Measurements from ENCODE around the gene SPATA20. TPM values are rescaled to one million over a fixed set of nuclear protein-coding genes. Genes with fewer than 3 reads are reported as not detected.

Gene SPATA20
- polyA plus RNA-seq, 2 of the 4 experiments (the other 2 are of a cell fraction) = 34.4 to 110 TPM

GRCh38 chr17:50590946-50591737, 44.2 kb downstream of the SPATA20 start:
- H3K9me3 ChIP-seq = no peaks in the 10 kb centered on the region
- WGBS (ENCODE audit: missing lambda C conversion rate) = 94% methylated on average over 22 of the region's 24 CpGs
- H3K4me1 ChIP-seq = no peaks in the 10 kb centered on the region
- CTCF ChIA-PET = interaction anchor here (1.1 to 1.7 kb wide), 6 partner anchors 8 to 118 kb away, joined by 3 to 7 read pairs (median 4); no protein-coding TSS in a partner anchor
- H3K27ac ChIP-seq = no peak overlapping the region
- no peak for ATAC-seq
- TF ChIP-seq RAD21 (conservative IDR thresholded peaks at IDR 0.05 in 1 of 2, IDR thresholded peaks at IDR 0.05 in 1 of 2) = no peak
- no peak overlapping the region for H3K4me2 ChIP-seq
- FAIRE-seq = no peak
- no peak overlapping the region for H3K4me3 ChIP-seq
- no peak for DNase-seq (ENCODE audit: low read depth in 1 of 2, low spot score in 1 of 2)
- POLR2A ChIA-PET = no interaction called here

DNA sequence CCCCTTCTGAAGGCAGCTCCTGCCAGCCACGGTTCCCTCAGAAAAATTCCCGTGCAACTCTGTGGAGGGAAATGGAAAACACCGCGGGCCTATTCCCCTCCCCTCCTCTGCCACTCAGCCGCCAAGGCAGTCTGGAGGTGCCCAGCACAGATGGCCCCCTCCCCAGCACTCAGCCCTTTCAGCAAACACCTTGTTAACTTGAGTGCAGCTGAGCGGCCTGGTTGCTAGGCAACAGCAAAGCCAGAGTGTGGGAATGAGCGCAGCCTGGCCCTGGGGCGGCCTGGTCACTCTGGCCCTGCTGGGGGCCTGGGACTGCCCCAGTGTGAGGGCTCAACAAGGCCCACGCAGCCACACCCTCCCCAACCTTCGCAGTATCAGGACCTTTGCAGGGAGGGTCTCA, 46.3 kb downstream of the SPATA20 start:
- FAIRE-seq (no peak), DNase-seq (ENCODE audit: low read depth in 1 of 2, low spot score in 1 of 2) (no peak), ATAC-seq (no peak; a peak in 1 of 6 replicates)
- ChIA-PET POLR2A (no interaction called here), CTCF (interaction anchor here (0.6 to 2.2 kb wide), 4 partner anchors 33 to 128 kb away, joined by 3 to 10 read pairs (median 4); no protein-coding TSS in a partner anchor)
- Histone ChIP-seq H3K4me3 (no peak overlapping the region), H3K9me3 (no peaks in the 10 kb centered on the region), H3K4me2 (no peak overlapping the region), H3K4me1 (no peaks in the 10 kb centered on the region), H3K27ac (no peak overlapping the region)
- no peak for TF ChIP-seq NFE2L2 (conservative IDR thresholded peaks at IDR 0.05; ENCODE audit: low read length)
- no peak for TF ChIP-seq CBX2 (IDR thresholded peaks at IDR 0.05; ENCODE audit: borderline replicate concordance, low read depth)
- no peak for TF ChIP-seq EHF (CRISPR knock-in tag; IDR thresholded peaks at IDR 0.05)
- no peak for TF ChIP-seq POLR2AphosphoS2 (conservative IDR thresholded peaks at IDR 0.05; ENCODE audit: low read length)
- no peak for TF ChIP-seq TFCP2L1 (CRISPR knock-in tag; IDR thresholded peaks at IDR 0.05)
- TF ChIP-seq ZNF302 (CRISPR knock-in tag; IDR thresholded peaks at IDR 0.05) = no peak
- no peak for TF ChIP-seq CTCF (IDR thresholded peaks at IDR 0.05)
- no peak for TF ChIP-seq EP300 (IDR thresholded peaks at IDR 0.05)
- TF ChIP-seq NR3C1 (IDR thresholded peaks at IDR 0.05) = no peak
- TF ChIP-seq BHLHE40 (IDR thresholded peaks at IDR 0.05; ENCODE audit: low read depth, low read length) = no peak
- TF ChIP-seq SREBF2 (IDR thresholded peaks at IDR 0.05) = no peak
- no peak for TF ChIP-seq KDM1A (IDR thresholded peaks at IDR 0.05; ENCODE audit: low read depth)
- TF ChIP-seq SMC3 (IDR thresholded peaks at IDR 0.05) = no peak
- no peak for TF ChIP-seq RAD21 (conservative IDR thresholded peaks at IDR 0.05 in 1 of 2, IDR thresholded peaks at IDR 0.05 in 1 of 2)
- TF ChIP-seq, protein P1, sequence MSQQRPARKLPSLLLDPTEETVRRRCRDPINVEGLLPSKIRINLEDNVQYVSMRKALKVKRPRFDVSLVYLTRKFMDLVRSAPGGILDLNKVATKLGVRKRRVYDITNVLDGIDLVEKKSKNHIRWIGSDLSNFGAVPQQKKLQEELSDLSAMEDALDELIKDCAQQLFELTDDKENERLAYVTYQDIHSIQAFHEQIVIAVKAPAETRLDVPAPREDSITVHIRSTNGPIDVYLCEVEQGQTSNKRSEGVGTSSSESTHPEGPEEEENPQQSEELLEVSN (IDR thresholded peaks at IDR 0.05; ENCODE audit: borderline replicate concordance, low read depth) = no peak
- TF ChIP-seq MAZ (IDR thresholded peaks at IDR 0.05; ENCODE audit: borderline replicate concordance, low read depth, low read length) = no peak
- TF ChIP-seq, protein P2, sequence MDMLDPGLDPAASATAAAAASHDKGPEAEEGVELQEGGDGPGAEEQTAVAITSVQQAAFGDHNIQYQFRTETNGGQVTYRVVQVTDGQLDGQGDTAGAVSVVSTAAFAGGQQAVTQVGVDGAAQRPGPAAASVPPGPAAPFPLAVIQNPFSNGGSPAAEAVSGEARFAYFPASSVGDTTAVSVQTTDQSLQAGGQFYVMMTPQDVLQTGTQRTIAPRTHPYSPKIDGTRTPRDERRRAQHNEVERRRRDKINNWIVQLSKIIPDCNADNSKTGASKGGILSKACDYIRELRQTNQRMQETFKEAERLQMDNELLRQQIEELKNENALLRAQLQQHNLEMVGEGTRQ (IDR thresholded peaks at IDR 0.05) = no peak
- TF ChIP-seq MAFK (IDR thresholded peaks at IDR 0.05; ENCODE audit: partially characterized antibody) = no peak
- TF ChIP-seq, protein P3, sequence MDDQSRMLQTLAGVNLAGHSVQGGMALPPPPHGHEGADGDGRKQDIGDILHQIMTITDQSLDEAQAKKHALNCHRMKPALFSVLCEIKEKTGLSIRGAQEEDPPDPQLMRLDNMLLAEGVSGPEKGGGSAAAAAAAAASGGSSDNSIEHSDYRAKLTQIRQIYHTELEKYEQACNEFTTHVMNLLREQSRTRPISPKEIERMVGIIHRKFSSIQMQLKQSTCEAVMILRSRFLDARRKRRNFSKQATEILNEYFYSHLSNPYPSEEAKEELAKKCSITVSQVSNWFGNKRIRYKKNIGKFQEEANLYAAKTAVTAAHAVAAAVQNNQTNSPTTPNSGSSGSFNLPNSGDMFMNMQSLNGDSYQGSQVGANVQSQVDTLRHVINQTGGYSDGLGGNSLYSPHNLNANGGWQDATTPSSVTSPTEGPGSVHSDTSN (IDR thresholded peaks at IDR 0.05) = no peak
- WGBS (ENCODE audit: missing lambda C conversion rate) = 82% methylated on average over 10 of the region's 10 CpGs

Measured in A549 (cell line).